Non-pigmented ciliary epithelial cell (primary cell): ENCODE measurements around the gene JMJD1C.
"Not testable (repeated sequence)": the region's sequence is repeated elsewhere in the genome, so short reads cannot be mapped to it uniquely, and the experiment has no call there.

Experiments used
- DNase-seq: peaks from one replicate; pipeline ENCODE4 v3.0.0-alpha.2; 2010; ENCODE audit warnings: low read depth

Gene JMJD1C

DNA sequence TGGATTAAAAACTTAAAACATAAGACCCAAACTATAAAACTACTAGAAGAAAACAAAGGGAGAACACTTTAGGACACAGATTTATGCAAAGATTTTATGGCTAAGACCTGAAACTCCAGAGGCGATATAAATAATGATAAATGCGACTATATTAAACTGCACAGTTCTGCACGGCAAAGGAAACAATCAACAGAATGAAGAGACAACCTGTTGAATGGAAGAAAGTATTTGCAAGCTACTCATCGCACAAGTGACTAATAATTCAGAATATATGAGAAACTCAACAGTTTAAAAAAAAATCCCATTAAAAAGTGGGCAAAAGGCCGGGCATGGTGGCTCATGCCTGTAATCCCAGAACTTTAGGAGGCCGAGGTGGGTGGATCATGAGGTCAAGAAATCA lies 73.6 kb downstream of the JMJD1C start:
- DNase-seq = no peak

DNA sequence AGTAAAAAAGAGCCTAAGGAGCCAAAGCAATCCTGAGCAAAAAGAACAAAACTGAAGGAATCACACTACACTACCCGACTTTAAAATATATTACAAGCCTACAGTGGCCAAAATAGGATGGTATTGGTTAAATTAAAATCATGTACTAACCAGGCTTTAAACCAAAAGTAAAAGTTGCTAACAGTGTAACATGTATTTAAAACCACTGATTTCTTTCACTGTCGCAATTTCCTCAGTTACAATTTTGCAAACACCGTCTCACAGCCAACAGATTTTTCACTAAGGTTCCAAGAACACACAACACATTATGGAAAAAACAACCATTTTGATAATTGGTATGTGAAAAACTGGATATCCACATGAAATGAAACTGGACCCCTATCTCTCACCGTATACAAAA lies 74.0 kb downstream of the JMJD1C start:
- no peak for DNase-seq

DNA sequence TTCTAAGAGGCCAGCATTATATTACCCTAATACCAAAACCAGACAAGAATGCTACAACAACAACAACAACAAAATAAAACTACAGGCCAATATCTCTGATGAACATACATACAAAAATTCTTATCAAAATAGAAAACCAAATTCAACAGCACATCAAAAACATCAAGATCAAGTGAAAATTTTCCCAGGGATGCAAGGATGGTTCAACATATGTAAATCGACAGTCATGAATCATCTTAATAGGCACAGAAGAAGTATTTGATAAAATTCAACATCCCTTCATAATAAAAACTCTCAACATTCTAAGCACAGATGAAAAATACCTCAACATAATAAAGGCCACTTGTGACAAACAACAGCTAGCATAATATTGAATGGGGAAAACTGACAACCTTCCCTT lies 75.3 kb downstream of the JMJD1C start:
- DNase-seq = no peak

DNA sequence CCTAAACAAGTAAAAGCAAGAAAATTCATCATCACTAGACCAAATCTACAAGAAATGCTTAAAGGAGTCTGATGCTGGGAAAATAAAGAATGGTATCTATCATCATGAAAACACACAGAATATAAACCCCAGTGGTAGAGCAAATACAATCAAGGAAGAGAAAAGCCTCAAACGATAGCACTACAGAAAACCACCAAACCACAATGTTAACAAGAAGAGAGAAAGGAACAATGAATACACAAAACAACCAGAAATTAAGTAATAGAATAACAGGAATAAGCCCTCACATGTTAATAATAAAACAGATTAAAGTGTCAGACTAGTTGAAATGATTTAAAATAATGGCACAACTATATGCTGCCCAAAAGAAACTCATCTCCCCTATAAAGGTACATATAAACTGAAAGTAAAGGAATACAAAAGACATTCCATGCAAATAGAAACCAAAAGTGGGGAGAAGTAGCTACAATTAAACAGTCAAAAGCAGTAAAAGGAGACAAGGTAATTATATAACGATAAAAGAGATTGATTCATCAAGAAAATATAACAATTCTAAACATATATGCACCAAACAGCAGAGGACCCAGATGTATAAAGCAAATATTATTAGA lies 77.3 kb downstream of the JMJD1C start:
- no peak for DNase-seq

DNA sequence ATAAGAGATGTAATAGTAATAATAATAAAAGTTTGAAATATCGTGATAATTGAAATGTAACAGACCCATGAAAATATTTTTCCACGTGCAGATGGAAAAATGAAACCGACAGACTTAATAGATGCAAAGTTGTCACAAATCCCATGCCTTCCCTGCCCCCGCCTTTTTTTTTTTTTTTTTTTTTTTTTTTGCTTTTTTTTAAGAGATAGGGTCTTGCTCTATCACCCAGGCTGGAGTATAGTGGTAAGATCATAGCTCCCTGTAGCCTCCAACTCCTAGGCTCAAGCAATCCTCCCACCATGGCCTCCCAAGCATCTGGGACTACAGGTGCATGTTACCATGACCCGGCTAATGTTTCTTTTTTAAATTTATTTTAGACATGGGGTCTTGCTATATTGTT lies 80.5 kb downstream of the JMJD1C start:
- no peak for DNase-seq

DNA sequence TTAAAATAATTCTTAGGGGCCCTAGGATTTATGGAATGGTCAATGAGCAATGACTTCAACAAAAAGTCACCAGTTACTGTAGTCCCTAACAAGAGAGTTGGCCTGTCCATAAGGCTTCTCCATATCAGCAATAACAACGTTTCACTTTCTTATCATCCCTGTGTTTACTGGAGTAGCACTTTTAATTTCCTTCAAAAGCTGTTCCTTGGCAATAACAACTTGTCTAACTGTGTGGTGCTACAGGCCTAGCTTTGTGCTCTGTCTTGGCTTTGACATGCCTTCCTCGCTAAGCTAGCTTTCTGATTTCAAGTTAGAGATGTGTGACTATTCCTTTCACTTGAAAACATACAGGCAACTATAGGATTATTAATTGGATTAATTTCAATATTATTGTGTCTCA lies 81.1 kb downstream of the JMJD1C start:
- no peak for DNase-seq

DNA sequence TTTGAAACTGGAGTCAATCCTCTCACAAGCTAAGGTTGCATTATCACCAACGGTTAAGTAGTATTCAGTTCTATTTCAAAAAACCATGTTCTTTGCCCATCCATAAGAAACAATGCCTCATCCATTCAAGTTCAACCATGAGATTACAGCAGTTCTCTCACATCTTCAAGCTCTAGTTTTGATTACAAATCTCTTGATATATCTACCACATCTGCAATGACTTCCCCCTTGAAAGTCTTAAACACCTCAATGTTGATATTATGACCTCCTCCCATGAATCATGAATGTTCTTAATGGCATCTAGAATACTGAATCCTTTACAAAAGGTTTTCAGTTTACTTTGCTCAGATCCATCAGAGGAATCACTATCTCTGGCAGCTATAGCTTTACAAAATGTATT lies 81.8 kb downstream of the JMJD1C start:
- no peak for DNase-seq

DNA sequence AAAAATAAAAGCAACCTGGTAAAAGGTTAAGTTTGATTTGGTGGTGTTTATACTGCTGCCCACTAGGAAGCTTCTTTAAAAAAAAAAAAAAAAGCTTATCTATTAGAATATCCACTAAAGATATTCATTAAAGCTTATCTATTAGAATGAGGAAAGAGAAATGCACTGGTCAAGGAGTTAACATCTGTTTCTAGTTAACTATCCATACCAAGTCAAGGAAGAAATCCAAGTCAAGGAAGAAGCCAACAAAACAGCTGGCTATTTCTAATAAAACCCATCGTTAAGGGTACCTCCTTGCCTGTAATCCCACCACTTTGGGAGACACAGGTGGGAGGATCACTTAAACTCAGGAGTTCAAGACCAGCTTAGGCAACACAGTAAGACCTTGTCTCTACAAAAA lies 82.6 kb downstream of the JMJD1C start:
- no peak for DNase-seq

DNA sequence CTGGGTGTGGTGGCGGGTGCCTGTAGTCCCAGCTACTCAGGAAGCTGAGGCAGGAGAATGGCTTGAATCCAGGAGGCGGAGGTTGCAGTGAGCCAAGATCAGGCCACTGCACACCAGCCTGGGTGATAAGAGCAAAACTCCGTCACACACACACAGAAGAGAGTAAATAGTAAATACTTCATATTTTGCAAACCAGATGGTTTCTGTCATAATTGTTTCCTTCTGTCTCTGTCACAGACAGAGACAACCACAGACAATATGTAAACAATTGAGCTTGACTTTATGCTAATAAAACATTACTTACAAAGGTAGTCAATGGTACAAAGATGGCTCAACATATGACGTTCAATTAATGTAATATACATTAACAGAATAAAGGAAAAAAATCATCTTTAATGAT lies 83.7 kb downstream of the JMJD1C start:
- DNase-seq = no peak

DNA sequence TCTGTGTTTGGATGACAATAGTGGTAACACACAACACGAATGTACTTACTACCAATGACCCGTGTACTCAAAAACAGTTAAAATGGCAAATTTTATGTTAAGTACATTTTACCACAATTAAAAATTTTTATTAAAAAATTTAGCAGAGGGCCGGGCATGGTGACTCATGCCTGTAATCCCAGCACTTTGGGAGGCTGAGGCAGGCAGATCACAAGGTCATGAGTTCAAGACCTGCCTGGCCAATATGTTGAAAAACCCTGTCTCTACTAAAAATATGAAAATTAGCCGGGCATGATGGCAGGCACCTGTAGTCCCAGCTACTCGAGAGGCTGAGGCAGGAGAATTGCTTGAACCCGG lies 88.5 kb downstream of the JMJD1C start:
- not testable (repeated sequence) for DNase-seq

DNA sequence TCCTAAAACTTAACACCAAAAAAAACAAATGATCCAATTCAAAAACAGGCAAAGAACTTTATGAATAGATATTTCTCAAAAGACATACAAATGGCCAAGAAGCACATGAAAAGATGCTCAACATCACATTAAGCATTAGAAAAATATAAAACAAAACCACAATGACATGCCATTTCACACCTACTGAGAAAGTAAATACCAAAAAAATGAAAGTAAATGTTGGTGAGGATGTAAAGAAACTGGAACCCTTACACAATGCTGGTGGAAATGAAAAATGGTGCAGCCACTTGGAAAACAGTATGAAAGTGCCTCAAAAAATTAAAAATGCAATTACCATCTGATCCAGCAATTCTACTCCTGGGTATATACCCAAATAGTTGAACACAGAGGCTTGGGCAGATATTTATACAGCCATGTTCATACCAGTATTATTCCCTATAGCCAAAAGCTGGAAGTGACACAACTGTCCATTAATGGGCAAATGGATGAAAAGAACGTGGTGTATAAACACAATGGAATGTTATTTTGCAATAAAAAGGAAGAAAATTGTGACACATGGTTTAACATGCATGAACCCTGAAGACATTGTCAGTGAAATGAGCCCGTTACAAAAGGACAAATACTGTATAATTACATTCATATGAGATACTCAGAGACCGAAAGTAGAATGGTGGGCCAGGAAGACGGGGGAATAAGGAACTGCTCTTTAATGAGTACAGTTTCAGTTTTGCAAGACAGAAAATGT lies 89.0 kb downstream of the JMJD1C start:
- peak; percentile 37 for DNase-seq

DNA sequence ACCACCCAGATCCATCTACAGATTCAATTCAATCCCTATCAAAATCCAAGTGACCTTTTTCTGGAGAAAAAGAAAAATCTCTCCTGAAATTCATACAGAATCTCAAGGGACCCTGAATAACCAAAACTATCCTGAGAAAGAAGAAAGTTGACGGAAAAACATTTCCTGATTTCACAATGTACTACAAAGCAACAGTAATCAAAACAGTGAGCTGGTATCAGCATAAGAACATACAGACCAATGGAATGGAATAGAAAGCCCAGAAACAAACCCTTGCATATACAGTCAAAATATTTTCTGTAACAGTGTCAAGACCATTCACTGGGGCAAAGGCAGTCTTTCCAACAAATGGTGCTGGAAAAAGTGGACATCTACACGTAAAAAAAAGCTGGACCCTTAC lies 89.9 kb downstream of the JMJD1C start:
- DNase-seq = peak; percentile 31

DNA sequence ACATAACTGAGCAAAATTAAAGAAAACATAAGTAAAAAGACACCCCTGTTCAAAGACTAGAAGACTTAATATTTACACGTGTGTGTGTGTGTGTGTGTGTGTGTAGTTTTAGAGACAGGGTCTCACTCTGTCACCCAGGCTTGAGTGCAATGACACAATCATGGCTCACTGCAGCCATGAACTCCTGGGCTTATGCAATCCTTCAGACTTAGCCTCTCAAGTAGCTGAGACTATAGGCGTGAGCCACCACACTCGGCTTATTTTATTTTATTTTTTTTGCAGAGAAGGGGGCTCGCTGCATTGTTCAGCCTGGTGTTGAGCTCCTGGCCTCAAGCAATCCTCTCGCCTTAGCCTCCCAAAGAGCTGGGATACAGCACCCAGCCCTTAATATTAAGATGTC lies 90.3 kb downstream of the JMJD1C start:
- DNase-seq = no peak

DNA sequence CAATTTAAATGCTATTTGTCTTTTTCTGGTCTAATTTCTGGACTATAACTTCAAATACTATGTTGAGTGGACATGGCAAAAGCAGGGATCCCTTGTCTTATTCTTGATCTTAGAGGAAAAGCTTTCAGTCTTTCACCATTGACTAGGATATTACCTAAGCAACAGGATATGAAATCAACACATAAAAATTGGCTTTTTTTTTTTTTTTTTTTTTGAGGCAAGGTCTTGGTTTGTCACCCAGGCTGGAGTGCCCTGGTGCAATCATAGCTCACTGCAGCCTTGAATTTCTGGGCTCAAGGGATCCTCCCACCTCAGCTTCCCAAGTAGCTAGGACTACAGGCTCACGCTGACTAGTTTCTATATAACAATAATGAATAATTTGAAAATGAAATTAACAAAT lies 90.8 kb downstream of the JMJD1C start:
- no peak for DNase-seq

DNA sequence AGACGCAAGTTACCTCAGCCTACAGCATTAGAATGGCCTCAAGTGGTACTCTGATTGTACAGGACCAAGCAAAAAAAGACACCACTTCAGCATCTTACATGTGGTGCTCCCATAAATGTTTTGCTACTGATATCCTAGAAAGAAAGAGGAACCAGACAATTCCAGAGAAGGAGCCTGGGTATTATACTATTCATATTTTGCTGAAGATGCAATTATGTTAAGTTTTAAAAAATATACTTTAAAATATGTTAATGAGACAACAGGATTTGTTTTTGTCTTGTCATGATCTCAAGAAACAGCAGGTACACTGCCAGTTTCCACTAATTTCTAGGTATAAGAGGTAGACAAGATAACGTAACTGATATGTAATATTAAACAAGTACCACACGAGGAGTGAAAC lies 92.6 kb downstream of the JMJD1C start:
- DNase-seq = no peak

DNA sequence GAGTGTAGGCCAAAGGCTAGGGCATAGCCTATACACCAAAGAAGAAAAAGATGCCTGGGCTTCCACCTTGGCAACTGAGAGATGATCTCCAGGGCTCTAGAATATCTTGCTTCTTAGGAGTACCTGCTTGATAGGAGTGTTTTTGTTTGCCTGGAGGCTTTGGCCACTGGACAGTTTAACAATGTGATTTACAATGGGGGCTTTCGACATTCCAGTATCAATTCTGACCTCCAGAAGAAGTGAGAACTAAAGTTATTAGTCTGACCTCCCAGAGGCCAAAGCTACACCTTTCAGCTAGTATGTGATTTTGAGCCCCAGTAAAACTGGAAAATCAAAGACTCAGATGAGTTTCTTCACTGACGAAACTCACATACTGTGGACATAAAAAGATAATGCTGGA lies 96.1 kb downstream of the JMJD1C start:
- DNase-seq = no peak

DNA sequence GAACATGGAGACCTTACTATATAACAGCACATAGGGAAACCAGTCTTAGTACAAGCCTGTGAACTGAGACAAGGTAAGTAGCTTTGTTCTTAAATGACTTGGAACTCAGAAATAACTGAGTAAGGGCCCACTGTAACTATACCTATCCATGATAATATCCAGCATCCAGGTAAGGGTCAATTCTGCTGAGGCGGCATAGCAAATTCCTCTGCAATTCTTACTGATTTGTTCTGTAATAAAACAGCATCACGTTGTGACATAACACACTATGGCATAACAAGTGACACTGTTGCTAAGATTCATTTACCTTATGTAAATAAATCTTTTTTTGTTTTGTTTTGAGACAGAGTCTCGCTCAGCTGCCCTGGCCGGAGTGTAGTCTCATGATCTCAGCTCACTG lies 97.4 kb downstream of the JMJD1C start:
- DNase-seq = no peak

DNA sequence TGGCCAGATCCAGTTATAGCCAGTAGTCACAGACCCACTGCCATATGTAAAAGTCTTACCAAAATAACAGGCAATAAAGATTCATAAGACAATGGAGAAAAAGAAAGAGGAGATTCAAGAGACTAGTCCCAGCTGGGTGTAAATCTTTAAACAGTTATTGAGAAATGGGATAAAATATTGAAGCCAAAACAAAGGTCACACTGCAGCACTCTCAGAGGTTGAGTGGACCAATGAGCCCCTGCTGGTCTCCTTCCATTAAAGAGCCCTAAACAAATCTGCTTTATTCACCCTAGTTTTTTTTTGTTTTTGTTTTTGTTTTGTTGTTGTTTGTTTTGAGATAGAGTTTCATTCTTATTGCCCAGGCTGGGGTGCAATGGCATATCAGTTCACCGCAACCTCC lies 98.8 kb downstream of the JMJD1C start:
- no peak for DNase-seq

DNA sequence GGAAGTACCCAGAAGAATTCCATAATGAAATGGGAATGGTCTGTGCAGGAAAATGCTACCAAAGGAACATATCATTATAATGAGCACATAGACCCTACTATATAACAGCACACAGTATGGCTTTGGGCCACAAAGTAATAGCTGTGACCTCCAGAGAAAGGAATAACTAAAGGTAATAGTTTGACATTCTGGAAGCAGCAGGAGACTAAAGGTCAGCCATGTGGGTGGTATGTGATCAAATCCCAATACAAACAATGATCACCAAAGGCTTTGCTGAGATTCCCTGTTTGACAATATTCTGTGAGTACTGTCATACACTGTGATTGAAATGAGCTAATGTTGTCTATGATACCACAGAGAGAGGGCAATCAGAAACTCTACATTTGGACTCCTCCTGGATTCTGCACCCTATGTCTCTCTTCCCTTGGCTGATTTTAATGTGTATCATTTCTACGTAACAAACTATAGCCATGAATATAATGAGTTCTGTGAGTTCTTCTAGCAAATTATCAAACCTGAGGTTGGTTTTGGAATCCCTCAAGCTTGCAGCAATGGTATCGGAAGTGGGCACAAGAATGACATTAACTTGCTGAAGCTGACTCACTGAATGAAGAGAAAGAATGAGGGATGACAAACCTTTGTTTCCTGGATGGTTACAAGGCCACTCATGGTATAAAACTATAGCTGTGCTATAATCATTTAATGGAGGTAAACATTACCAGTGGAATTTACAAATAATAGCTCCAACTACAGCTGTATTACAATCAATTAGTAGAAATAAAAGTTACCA lies 99.6 kb downstream of the JMJD1C start:
- no peak for DNase-seq

DNA sequence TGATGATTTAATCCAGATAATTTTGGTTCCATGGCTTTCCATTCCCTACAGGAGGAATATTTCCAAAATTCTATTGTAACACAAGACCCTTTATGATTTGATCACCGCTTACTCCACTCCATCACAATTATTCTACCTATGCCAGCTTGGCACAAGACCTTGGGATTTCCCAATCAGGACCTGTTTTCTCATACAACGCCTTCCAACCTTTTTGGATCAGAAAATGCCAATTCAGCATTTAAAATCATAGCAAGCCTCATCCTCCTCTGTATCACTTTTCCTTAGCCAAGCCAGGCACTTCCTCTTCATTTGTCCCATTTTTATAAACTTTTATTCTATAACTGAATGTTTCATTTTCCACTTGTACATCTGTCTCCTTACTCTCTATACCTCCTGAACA lies 100.9 kb downstream of the JMJD1C start:
- DNase-seq = no peak

DNA sequence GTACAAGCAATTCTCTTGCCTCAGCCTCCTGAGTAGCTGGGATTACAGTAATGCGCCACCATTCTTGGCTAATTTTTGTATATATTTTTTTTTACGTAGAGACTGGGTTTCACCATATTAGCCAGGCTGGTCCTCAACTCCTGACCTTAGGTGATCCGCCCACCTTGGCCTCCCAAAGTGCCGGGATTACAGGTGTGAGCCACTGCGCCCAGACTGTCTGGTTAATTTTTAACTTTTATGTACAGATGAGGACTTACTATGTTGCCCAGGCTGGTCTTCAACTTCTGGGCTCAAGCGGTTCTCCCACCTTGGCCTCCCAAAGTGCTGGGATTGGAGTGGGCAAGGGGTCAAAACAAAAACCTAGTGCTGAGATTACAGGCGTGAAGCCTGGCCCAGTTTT lies 101.8 kb downstream of the JMJD1C start:
- DNase-seq = no peak

DNA sequence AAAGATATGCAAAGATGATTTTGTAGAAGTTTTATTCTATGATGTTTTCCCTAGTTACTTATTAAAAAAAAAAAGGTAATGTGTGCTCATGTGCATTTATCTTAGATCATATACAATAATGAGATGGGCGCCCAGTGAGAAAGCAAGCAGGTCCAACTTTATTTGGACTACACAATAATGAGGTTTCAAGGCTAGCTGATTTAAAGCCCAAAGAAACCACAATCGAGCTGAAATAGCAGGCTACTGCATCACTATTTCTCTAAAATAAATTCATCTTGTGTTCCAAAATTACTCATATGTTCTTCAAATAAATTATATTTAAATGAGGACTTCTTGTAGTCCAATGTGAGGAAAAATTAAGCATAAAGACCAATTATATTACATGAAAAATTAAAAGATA lies 110.1 kb downstream of the JMJD1C start:
- DNase-seq = no peak

DNA sequence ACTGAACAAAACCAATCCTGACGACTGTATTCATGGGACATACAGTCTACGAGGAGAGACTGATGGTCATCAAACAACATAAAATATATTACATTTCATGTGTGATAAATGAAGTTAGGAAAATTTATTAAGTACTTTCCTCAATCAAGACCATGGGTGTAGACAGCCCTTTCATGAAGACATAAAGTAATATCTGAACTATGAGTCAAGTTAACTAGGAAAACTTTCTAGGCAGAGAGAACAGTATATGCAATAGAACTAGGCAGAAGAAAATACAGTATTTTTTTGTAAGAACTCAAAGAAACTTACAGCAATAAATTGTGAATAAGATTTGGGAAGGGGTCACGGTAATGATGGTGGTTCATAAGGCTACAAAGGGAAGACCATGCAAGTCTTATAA lies 112.8 kb downstream of the JMJD1C start:
- DNase-seq = no peak
